Transverse colon (tissue), 4 donors: ENCODE results near the gene TLL1. TPM values are rescaled to one million over a fixed set of nuclear protein-coding genes. Genes with fewer than 3 reads are reported as not detected.

Source experiments
- DNase-seq: peaks from one replicate; pipeline ENCODE4 v3.0.0-alpha.2; 2019
- H3K27ac ChIP-seq, 4 donors: fragments of 200-600 bp; sonication (generic); 2 replicates each; pipeline ENCODE4 v1.5.1; 2016 to 2018; ENCODE audit warnings: inconsistent platforms in 4 of 4
- H3K27me3 ChIP-seq: fragments of 200-600 bp; sonication (generic); 2 replicates; pipeline ENCODE4 v1.5.1; 2017; ENCODE audit warnings: inconsistent platforms
- H3K36me3 ChIP-seq, 4 donors: fragments of 200-600 bp; sonication (generic); 2 replicates each; pipeline ENCODE4 v1.5.1; 2017 to 2019; ENCODE audit warnings: inconsistent platforms in 4 of 4
- H3K4me1 ChIP-seq, 4 donors: fragments of 200-600 bp; sonication (generic); 2 replicates each; pipeline ENCODE4 v1.5.1; 2017 to 2020; ENCODE audit warnings: inconsistent platforms in 4 of 4
- H3K4me3 ChIP-seq, 4 donors: fragments of 200-600 bp; sonication (generic); 1 replicate in 1 of 4; 2 replicates in 3 of 4; pipeline versions ENCODE4 v1.5.1 to v1.6.1; 2017 to 2019; ENCODE audit warnings: inconsistent platforms in 4 of 4
- H3K9me3 ChIP-seq, 2 donors: fragments of 200-600 bp; sonication (generic); 2 replicates each; pipeline ENCODE4 v1.5.1; 2017 to 2019; ENCODE audit warnings: inconsistent platforms in 2 of 2
- CTCF ChIP-seq, 5 experiments: fragments of 200-600 bp in 3 of 5; fragments of 450-650 bp in 2 of 5; sonication (generic) in 3 of 5; IDR thresholded peaks; 1 replicate in 2 of 5; 2 replicates in 3 of 5; pipeline ENCODE4 v1.5.1; 2016 to 2017; ENCODE audit warnings: antibody characterized with exemption in 5 of 5, inconsistent platforms in 3 of 5, mild to moderate bottlenecking in 2 of 5, moderate library complexity in 1 of 5
- EP300 ChIP-seq: sonication (generic); formaldehyde crosslinking; IDR thresholded peaks from one replicate; pipeline ENCODE4 v1.6.1; 2017; ENCODE audit warnings: antibody characterized with exemption, low read depth
- POLR2A ChIP-seq: fragments of 450-650 bp; IDR thresholded peaks from one replicate; pipeline ENCODE4 v1.6.1; 2016; ENCODE audit warnings: antibody characterized with exemption, mild to moderate bottlenecking, moderate library complexity
- POLR2AphosphoS5 ChIP-seq, 3 donors: sonication (generic); formaldehyde crosslinking; IDR thresholded peaks; one replicate each; pipeline ENCODE4 v1.6.1; 2016; ENCODE audit warnings: antibody characterized with exemption in 3 of 3
- WGBS, 2 donors: methylation state at CpG; one replicate each; pipeline ENCODE4 v1.1.5; 2018; ENCODE audit warnings: low coverage in 1 of 2; 5-methylcytosine and 5-hydroxymethylcytosine counted together
- in situ Hi-C, 4 donors: fragments of 200-750 bp; cut with MboI; loops; one replicate each; pipeline versions ENCODE4 v1.15.0 to v1.15.1; 2017; ENCODE audit warnings: low sequenced_read_pairs in 3 of 4, low pct_ligation_motif_present in 1 of 4, low pct_unique_long_range_greater_than_20kb in 1 of 4
- intact Hi-C: fragments of 100-400 bp; cut with DNase I; formaldehyde crosslinking; loops from one replicate; pipeline ENCODE4 v1.15.1; 2023; ENCODE audit warnings: low total_unique reads
- total RNA-seq, 4 donors: library from RNA; depleted of rRNA; stranded (reverse); fragments of >200 nt; gene quantifications; one replicate each; pipeline ENCODE4 v1.1.0, GENCODE V29; 2016

The TLL1 gene
- total RNA-seq, 4 donors from 2014 or later: 1.00 to 3.7 (median 1.6) TPM

DNA sequence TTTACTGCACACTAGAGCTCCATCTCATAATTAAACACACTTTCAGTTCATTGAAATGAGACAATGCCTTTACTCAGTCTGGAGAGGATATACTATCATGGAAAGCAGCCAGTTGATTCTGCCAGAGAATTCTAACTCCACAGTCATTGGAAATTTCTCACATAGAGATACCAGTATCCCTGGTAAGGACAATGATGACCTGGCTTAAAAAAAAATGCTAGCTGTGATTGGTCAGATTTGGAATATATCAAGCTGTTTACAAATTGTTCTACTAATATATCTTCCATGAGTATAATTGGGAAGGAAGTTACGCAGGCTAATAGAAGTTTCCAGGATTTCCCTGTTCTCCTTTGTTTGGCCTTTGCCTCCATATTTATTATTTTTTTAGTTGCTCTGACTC is 34.5 kb upstream of the TLL1 start:
- Histone ChIP-seq H3K27ac (no peak overlapping the region), H3K36me3 (no peaks in the 10 kb centered on the region), H3K9me3 (no peaks in the 10 kb centered on the region), H3K4me3 (no peak overlapping the region), H3K27me3 (no peaks in the 10 kb centered on the region), H3K4me1 (no peaks in the 10 kb centered on the region)
- in situ Hi-C loops: no loop called here
- WGBS, 2 donors: 80 to 88% methylated on average over 1 of the region's 1 CpG
- no peak for TF ChIP-seq CTCF (IDR thresholded peaks at IDR 0.05)
- no peak for TF ChIP-seq POLR2A
- TF ChIP-seq POLR2AphosphoS5 (IDR thresholded peaks at IDR 0.05): no peak
- no peak for TF ChIP-seq EP300
- intact Hi-C loops: no loop called here
- DNase-seq: no peak

DNA sequence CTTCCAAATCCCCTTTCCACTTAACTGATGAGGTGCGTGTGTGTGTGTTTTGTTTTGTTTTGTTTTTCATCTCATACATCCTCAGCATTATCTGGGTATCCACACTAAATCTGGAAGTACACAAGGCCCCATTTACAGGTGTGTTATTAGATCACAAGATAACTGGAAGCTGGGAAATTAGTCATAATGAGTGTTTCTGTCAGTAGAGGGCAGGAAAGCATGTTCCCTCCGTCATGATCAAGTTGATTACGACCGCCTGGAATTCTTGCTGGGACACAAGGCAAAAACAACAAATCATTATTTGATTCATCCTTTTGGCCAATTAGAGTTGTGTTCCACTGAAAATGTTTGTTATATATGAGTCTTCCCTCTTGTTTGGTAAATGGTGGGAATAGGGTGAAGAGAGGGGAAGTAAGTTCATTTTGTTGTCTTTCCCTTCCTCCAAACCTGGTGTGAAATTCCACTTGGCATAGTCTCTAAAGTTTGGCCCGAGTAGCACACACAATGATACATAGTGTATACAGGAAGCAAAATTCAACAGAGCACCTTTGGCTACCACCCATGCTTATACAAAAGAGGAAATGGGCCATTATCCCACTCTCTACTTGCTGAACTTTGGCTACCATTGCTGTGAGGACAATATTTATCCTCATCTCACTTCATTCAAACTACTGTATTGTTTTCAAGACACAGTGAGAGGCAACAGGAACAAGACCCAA is 33.3 kb upstream of the TLL1 start:
- TF ChIP-seq CTCF (IDR thresholded peaks at IDR 0.05) (no peak), POLR2A (no peak), EP300 (no peak), POLR2AphosphoS5 (IDR thresholded peaks at IDR 0.05) (no peak)
- Histone ChIP-seq H3K27ac (peak overlapping the region in 1 of 4 donors; percentile 0), H3K36me3 (no peaks in the 10 kb centered on the region), H3K4me3 (no peak overlapping the region), H3K9me3 (no peaks in the 10 kb centered on the region), H3K4me1 (no peaks in the 10 kb centered on the region), H3K27me3 (no peaks in the 10 kb centered on the region)
- in situ Hi-C loops: no loop called here
- 59 to 79% methylated on average over 3 to 5 of the region's 5 CpGs for WGBS, 2 donors
- DNase-seq: no peak
- intact Hi-C loops: no loop called here

- TF ChIP-seq EP300 (no peak), POLR2A (no peak), CTCF (IDR thresholded peaks at IDR 0.05) (no peak), POLR2AphosphoS5 (IDR thresholded peaks at IDR 0.05) (no peak)
- H3K27me3 ChIP-seq: no peaks in the 10 kb centered on the region
- H3K27ac ChIP-seq: no peak overlapping the region
- intact Hi-C loops (no loop called here), in situ Hi-C loops (no loop called here)
- no peaks in the 10 kb centered on the region for H3K9me3 ChIP-seq
- H3K36me3 ChIP-seq: no peaks in the 10 kb centered on the region
- no peak overlapping the region for H3K4me3 ChIP-seq
- H3K4me1 ChIP-seq: no peaks in the 10 kb centered on the region
- no peak for DNase-seq
Measured at GRCh38 chr4:165842684-165843083, 30.4 kb upstream of the TLL1 start.

GRCh38 chr4:165844161-165844560 is 28.9 kb upstream of the TLL1 start:
- Histone ChIP-seq H3K36me3 (no peaks in the 10 kb centered on the region), H3K27ac (no peak overlapping the region), H3K9me3 (no peaks in the 10 kb centered on the region), H3K4me3 (no peak overlapping the region), H3K27me3 (no peaks in the 10 kb centered on the region), H3K4me1 (no peaks in the 10 kb centered on the region)
- TF ChIP-seq POLR2AphosphoS5 (IDR thresholded peaks at IDR 0.05): no peak
- no peak for TF ChIP-seq EP300
- TF ChIP-seq POLR2A: no peak
- no peak for TF ChIP-seq CTCF (IDR thresholded peaks at IDR 0.05)
- in situ Hi-C loops (no loop called here), intact Hi-C loops (no loop called here)
- DNase-seq: no peak
- WGBS, 2 donors: 58 to 78% methylated on average over 5 to 7 of the region's 7 CpGs
